GM18526 (cell line): Measurements from ENCODE around the gene ESYT3.

Experiments
- POLR2A ChIP-seq: IDR thresholded peaks from 3 replicates; pipeline ENCODE4 v1.6.1; 2011; ENCODE audit not compliant: insufficient read length; ENCODE audit errors: extremely low read depth

The ESYT3 gene

GRCh38 chr3:138450704-138451424 is 16.4 kb downstream of the ESYT3 start:
- no peak for TF ChIP-seq POLR2A

GRCh38 chr3:138451595-138452162 is 17.3 kb downstream of the ESYT3 start:
- no peak for TF ChIP-seq POLR2A

GRCh38 chr3:138452436-138452835 is 18.0 kb downstream of the ESYT3 start:
- no peak for TF ChIP-seq POLR2A

- TF ChIP-seq POLR2A: no peak
Observed at GRCh38 chr3:138455801-138456716, 21.6 kb downstream of the ESYT3 start.

- no peak for TF ChIP-seq POLR2A
Observed at GRCh38 chr3:138456961-138457862, 22.8 kb downstream of the ESYT3 start.

GRCh38 chr3:138457863-138458735 is 23.7 kb downstream of the ESYT3 start:
- no peak for TF ChIP-seq POLR2A

- TF ChIP-seq POLR2A: no peak
Observed at GRCh38 chr3:138458774-138459499, 24.5 kb downstream of the ESYT3 start.

- TF ChIP-seq POLR2A: no peak
Observed at GRCh38 chr3:138459619-138460535, 25.5 kb downstream of the ESYT3 start.

- TF ChIP-seq POLR2A: no peak
Observed at GRCh38 chr3:138460536-138461205, 26.3 kb downstream of the ESYT3 start.

- no peak for TF ChIP-seq POLR2A
Observed at GRCh38 chr3:138461246-138461645, 26.8 kb downstream of the ESYT3 start.

GRCh38 chr3:138461896-138462295 is 27.5 kb downstream of the ESYT3 start:
- no peak for TF ChIP-seq POLR2A
